NCI-H2196 treated with DMSO at 0.1 percent for 48 hours (cell line): Measurements from ENCODE around the gene ULK4.

ENCODE experiments used
- DNase-seq: peaks from one replicate; lab custom pipeline; 2025; ENCODE audit not compliant: unreplicated experiment; lab: John Stamatoyannopoulos, UW

ULK4 gene

GRCh38 chr3:41277790-41278465 is 684.0 kb downstream of the ULK4 start:
- no peak for DNase-seq

DNA sequence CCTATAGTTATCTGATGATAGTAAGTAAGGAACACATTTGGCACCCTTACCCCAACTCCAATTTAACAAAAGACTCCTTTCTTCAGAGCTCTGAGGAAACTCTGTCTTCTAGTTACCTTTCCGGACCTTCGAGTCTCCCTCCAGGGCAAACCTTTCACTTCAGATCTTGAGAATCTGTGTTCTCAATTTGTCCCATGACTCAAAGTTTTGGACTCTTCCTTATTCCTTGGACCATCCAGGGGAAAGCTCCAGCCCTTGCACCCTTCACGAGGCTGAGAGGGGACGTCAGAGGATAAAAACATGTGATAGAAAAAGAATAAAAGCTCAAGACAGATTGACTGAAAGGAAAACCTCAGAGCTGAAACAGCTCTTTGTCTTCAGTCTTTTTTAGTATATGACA is 685.7 kb downstream of the ULK4 start:
- DNase-seq = no peak

DNA sequence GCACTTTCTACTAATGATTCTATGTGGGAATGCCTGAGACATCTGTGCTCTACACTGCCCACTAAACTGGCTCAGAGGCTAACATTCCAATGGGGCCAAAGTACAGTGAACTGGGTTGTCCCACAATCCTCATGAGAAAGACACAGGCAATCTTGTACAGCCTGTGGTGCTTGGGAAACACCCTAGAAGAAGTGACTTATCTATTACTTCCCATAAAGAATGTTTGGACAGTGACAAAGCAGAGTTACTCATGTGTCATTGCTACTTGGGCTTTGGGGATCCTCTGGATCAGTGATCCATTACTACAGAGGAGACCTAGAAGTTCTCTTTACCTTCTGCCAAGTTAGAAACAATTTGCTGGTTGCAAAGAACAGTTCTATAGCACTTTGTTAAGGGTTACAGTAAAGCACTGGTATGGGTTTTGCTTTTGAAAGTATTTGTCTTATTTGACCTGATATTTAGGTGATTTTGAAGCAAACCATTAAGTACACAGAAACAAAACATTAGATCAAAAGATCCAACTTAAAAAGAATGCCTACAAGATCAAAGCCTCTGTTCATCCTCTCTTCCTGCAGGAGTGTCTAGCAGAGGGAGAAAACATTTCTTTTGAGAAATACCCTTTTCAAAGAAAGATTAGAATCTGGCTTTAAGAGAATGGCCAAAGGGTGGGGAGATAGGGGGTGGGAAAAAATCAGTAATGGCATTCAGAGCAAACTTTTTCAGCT is 686.8 kb downstream of the ULK4 start:
- no peak for DNase-seq

GRCh38 chr3:41272667-41273066 is 689.2 kb downstream of the ULK4 start:
- DNase-seq = no peak

- DNase-seq = no peak
Observed at GRCh38 chr3:41267975-41268640, 693.8 kb downstream of the ULK4 start.

DNA sequence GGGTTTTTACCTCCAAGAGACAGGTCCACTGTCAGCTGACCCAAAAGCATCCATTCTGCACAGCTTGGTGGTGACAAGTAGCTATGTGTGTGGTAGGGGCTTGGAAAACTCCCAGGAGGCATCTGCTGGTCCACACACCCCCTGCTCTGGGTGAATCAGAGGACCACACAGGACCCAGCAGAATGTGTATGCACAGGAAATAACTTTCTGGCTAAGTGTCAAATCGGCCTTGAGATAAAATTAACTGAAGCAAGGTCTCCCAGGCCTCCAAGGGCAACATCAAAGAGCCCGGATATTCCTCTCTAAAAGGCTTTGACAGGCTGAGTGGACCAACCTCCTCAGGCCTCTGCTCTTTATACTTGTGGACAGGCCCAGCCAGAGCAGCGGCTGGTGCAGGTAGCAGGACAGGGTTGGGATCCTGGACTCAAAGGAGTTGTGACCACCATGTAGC is 696.1 kb downstream of the ULK4 start:
- DNase-seq = no peak

GRCh38 chr3:41265011-41265545 is 696.8 kb downstream of the ULK4 start:
- DNase-seq = no peak

GRCh38 chr3:41260063-41260450 is 701.8 kb downstream of the ULK4 start:
- no peak for DNase-seq

DNA sequence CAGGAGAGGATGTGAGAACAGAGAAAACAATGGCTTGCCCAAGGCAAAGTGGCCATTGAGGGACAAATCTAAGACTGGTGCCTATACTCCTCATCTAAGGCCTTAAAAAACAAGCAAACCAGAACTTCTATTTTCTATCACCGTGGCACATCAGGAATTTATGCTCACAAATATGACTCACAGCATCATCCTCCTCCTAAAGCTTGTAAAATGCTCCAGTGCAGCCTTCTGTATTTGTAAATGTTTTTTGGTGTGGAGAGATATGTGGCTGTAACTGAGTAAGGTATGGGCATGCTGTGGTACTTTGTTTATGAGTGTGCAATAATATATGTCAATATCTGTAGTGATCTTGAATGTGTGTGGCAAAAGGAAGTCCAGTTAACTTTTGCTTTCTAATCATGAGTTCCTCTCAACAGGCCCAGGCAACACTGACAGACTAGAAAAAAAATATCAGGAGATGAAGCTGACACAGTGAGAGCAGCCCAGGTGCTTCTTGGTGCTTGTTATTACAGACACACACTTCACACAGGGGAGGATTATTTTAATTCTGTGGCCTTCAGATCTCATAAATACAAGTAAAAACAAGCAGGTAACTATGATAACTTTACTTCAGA is 702.3 kb downstream of the ULK4 start:
- no peak for DNase-seq

DNA sequence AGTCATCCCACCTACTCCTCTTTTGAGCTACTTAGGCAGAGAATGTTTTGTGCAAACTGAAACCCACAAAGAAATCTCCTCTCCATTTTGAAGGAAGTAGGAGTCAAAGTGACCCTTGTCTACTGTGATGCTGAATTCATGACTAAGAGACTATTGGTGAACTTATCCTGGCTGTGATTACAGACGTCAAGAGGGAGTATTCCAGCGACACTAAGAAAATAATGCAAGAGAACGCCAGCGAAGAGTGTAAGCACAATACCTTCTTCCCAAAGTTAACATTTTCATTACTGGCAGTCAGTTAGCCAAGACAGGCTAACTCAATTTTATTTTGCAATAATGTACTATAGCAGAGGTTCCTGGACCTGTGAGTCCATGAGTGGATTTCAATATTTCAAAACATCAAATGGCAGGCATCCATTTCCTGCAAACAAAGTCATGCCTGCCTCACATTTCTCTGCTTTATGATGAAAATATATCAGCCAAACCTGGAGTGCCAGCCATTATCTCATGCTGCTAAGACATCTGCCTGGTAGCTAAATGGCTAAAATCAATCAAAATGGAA is 703.6 kb downstream of the ULK4 start:
- DNase-seq = no peak

- DNase-seq = no peak
Observed at GRCh38 chr3:41251593-41251992, 710.3 kb downstream of the ULK4 start.

GRCh38 chr3:41250825-41251224 is 711.1 kb downstream of the ULK4 start:
- DNase-seq = no peak

DNA sequence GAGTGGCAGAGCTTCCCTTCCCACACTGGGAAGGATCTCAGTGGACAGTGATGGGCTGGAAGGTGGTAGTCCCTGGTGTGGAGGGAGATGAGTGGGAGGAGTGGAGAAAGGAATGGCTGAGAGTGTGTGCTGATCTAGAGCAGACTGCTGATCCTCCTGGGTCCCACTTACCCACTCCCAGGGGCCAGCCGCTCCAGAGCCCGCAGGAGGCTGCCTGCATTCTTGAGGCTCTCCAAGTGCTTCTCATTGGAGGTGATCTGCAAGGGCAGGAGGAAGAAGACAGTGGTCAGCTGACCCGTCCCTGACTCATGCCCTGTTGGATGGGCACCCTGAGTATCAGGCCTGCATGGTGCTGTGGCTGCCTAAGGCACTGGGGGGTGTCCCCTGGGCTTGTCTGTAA is 712.6 kb downstream of the ULK4 start:
- no peak for DNase-seq

- no peak for DNase-seq
Observed at GRCh38 chr3:41248525-41248924, 713.4 kb downstream of the ULK4 start.

- no peak for DNase-seq
Observed at GRCh38 chr3:41247055-41248004, 714.6 kb downstream of the ULK4 start.

DNA sequence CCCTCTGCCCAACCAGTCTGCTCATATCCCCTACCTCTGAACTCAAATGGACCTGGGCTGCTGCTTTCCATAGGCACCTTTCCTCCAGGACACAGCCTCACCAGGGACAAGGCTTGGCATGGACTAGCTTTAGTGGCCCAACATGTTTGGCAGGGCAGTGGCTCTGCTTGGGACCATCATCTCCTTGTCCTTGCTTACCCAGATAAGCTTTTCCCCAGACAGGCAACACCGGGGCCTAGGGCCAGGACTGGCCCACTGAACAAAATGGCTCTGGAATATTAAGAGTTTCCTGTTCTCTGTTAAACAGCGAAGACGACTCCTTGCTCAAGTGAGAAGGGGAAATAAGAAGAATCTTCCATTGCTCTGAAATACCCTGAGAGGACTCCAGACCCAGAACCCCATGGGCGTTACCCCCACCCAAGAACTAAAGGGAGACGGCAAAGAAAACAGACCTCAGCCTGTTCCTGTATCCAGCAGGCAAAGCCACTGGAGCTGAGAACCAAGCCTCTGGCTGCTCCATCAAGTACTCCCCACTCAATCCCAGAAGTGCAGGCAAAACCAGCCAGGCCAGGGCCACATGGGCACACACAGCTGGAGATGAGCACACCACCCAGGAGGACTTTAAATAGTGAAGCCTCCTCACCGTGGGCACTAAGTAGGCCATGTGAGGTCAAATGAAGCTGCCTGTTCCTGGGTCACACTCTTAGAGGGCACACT is 717.1 kb downstream of the ULK4 start:
- DNase-seq = no peak

- no peak for DNase-seq
Observed at GRCh38 chr3:41243183-41243582, 718.7 kb downstream of the ULK4 start.

- DNase-seq = no peak
Observed at GRCh38 chr3:41241800-41242571, 719.9 kb downstream of the ULK4 start.

DNA sequence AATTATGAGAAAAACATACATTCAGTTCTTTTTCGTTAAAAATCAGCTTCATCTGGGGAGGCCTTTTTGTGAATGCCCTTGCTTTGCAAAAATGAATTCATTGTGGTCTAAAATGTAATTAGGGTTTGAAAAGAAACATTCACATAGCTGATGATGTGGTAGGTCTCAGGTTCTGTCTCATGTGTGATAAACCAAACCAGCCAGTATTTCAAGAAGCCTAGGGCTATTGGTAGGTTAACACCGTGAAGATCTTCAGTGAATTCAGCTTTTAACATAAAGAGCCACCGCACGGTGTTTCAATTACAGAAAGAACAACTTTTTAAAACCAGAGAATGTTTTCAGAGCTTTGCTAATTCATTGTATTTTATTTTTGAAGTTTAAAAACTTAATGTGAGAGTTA is 720.7 kb downstream of the ULK4 start:
- DNase-seq = no peak
